Measurements from ENCODE around the gene TTF2. TPM values are rescaled to one million over a fixed set of nuclear protein-coding genes. Genes with fewer than 3 reads are reported as not detected.
A peak's percentile ranks its signal among the peaks of the same experiment; 100 is the strongest.

Gene TTF2
- total RNA-seq, 1 donor from 2014 or later = 14.3 TPM

- Histone ChIP-seq H3K4me3 (ENCODE audit: low read depth, low read length) (no peak overlapping the region), H3K27me3 (ENCODE audit: control insufficient read depth, insufficient read depth, low read length) (no peaks in the 10 kb centered on the region), H3K36me3 (ENCODE audit: control insufficient read depth, insufficient read depth, low read length) (no peaks in the 10 kb centered on the region)
- DNase-seq (ENCODE audit: low read depth) = no peak
- TF ChIP-seq CTCF (IDR thresholded peaks at IDR 0.05; ENCODE audit: insufficient read depth, low read length, poor library complexity, severe bottlenecking) = no peak
Measured at GRCh38 chr1:117127795-117128194, 67.7 kb downstream of the TTF2 start.

GRCh38 chr1:117128323-117129079 is 68.4 kb downstream of the TTF2 start:
- H3K27me3 ChIP-seq (ENCODE audit: control insufficient read depth, insufficient read depth, low read length) = no peaks in the 10 kb centered on the region
- DNase-seq (ENCODE audit: low read depth) = no peak
- H3K36me3 ChIP-seq (ENCODE audit: control insufficient read depth, insufficient read depth, low read length) = no peaks in the 10 kb centered on the region
- peak; percentile 44 for TF ChIP-seq CTCF (IDR thresholded peaks at IDR 0.05; ENCODE audit: insufficient read depth, low read length, poor library complexity, severe bottlenecking)
- H3K4me3 ChIP-seq (ENCODE audit: low read depth, low read length) = no peak overlapping the region

DNA sequence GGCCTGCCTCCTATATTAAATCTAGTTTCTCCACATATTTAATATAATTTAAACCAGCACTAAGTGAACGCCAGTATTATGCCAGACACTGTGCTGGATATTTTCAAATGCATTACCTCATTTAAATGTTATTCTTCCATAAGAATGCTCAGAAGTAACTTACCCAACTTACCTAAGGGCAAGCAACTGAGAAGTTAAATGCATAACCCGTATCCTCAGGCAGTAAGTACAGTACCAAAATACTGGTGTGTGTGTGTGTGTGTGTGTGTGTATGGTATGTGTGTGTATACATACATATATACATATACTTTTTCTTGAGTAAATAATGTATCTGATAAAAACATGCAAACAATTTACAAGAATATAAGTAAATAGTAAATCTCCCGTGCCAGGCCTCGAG is 70.4 kb downstream of the TTF2 start:
- TF ChIP-seq CTCF (IDR thresholded peaks at IDR 0.05; ENCODE audit: insufficient read depth, low read length, poor library complexity, severe bottlenecking) = no peak
- H3K36me3 ChIP-seq (ENCODE audit: control insufficient read depth, insufficient read depth, low read length) = no peaks in the 10 kb centered on the region
- no peaks in the 10 kb centered on the region for H3K27me3 ChIP-seq (ENCODE audit: control insufficient read depth, insufficient read depth, low read length)
- no peak overlapping the region for H3K4me3 ChIP-seq (ENCODE audit: low read depth, low read length)
- DNase-seq (ENCODE audit: low read depth) = no peak

GRCh38 chr1:117135329-117135728 is 75.2 kb downstream of the TTF2 start:
- no peaks in the 10 kb centered on the region for H3K36me3 ChIP-seq (ENCODE audit: control insufficient read depth, insufficient read depth, low read length)
- no peak for TF ChIP-seq CTCF (IDR thresholded peaks at IDR 0.05; ENCODE audit: insufficient read depth, low read length, poor library complexity, severe bottlenecking)
- H3K4me3 ChIP-seq (ENCODE audit: low read depth, low read length) = no peak overlapping the region
- no peaks in the 10 kb centered on the region for H3K27me3 ChIP-seq (ENCODE audit: control insufficient read depth, insufficient read depth, low read length)
- DNase-seq (ENCODE audit: low read depth) = no peak

GRCh38 chr1:117136749-117137148 is 76.6 kb downstream of the TTF2 start:
- DNase-seq (ENCODE audit: low read depth) = no peak
- no peak overlapping the region for H3K4me3 ChIP-seq (ENCODE audit: low read depth, low read length)
- no peaks in the 10 kb centered on the region for H3K27me3 ChIP-seq (ENCODE audit: control insufficient read depth, insufficient read depth, low read length)
- TF ChIP-seq CTCF (IDR thresholded peaks at IDR 0.05; ENCODE audit: insufficient read depth, low read length, poor library complexity, severe bottlenecking) = no peak
- H3K36me3 ChIP-seq (ENCODE audit: control insufficient read depth, insufficient read depth, low read length) = no peaks in the 10 kb centered on the region

Measured in kidney epithelial cell (primary cell).